PFSK-1 (cell line): Measurements from ENCODE around the gene TMEM209.

Experiments
- FOXP2 ChIP-seq: optimal IDR thresholded peaks from 2 replicates; pipeline ENCODE3; 2011; ENCODE audit warnings: borderline replicate concordance, control low read depth, inconsistent platforms; ENCODE audit not compliant: insufficient read depth; ENCODE audit errors: extremely low read length, extremely low read depth
- POLR2AphosphoS5 ChIP-seq: IDR thresholded peaks from 2 replicates; pipeline ENCODE4 v1.6.1; 2012; ENCODE audit warnings: low read depth, mild to moderate bottlenecking, control low read depth, low read length, moderate library complexity
- REST ChIP-seq, 2 experiments: IDR thresholded peaks; 2 replicates each; pipeline versions ENCODE4 v1.6.1 to v1.8.0; 2011 to 2012; ENCODE audit warnings: low read depth in 2 of 2, low read length in 2 of 2, control low read depth in 1 of 2, inconsistent platforms in 1 of 2, mild to moderate bottlenecking in 1 of 2, moderate library complexity in 1 of 2; ENCODE audit not compliant: insufficient read depth in 1 of 2
- SIN3A ChIP-seq: IDR thresholded peaks from 2 replicates; pipeline ENCODE4 v1.6.1; 2012; ENCODE audit warnings: mild to moderate bottlenecking, low read length, moderate library complexity, borderline replicate concordance; ENCODE audit not compliant: insufficient read depth
- TAF1 ChIP-seq: IDR thresholded peaks from 2 replicates; pipeline ENCODE4 v1.6.1; 2012; ENCODE audit warnings: low read length, control low read depth, borderline replicate concordance; ENCODE audit not compliant: insufficient read depth

The TMEM209 gene

GRCh38 chr7:130135208-130136205, 69.7 kb downstream of the TMEM209 start:
- TF ChIP-seq FOXP2: no peak
- no peak for TF ChIP-seq TAF1
- TF ChIP-seq POLR2AphosphoS5: no peak
- TF ChIP-seq SIN3A: no peak
- TF ChIP-seq REST (IDR thresholded peaks at IDR 0.05; ENCODE audit: insufficient read depth in 1 of 2, low read depth in 2 of 2, low read length in 2 of 2): no peak

DNA sequence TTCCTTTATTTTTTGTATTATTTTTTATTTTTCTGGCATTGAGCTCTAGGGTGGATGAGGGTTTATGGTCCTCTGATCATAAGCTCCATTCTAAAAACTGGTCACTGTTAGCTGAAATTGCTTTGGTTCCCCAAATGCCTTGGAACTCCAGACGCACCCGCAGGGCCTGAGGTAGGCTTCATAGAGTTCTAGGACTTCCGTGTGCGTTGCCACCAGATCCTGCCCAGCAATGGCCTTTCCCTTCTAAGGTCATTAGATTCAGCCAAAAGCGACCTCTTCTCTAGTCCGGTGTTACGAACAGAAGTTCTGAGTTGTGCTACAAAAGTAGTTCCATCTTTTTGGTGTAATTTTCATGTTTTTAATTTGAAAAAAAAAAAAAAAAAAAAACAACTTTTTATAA, 70.5 kb downstream of the TMEM209 start:
- no peak for TF ChIP-seq TAF1
- TF ChIP-seq POLR2AphosphoS5: no peak
- TF ChIP-seq REST (IDR thresholded peaks at IDR 0.05; ENCODE audit: insufficient read depth in 1 of 2, low read depth in 2 of 2, low read length in 2 of 2): no peak
- TF ChIP-seq SIN3A: no peak
- no peak for TF ChIP-seq FOXP2

- no peak for TF ChIP-seq POLR2AphosphoS5
- TF ChIP-seq TAF1: no peak
- TF ChIP-seq FOXP2: no peak
- no peak for TF ChIP-seq SIN3A
- TF ChIP-seq REST (IDR thresholded peaks at IDR 0.05; ENCODE audit: insufficient read depth in 1 of 2, low read depth in 2 of 2, low read length in 2 of 2): no peak
These were observed 71.0 kb downstream of the TMEM209 start for GRCh38 chr7:130134106-130134636.

GRCh38 chr7:130133029-130133782, 72.0 kb downstream of the TMEM209 start:
- TF ChIP-seq TAF1 (no peak), SIN3A (no peak), FOXP2 (no peak), POLR2AphosphoS5 (no peak), REST (IDR thresholded peaks at IDR 0.05; ENCODE audit: insufficient read depth in 1 of 2, low read depth in 2 of 2, low read length in 2 of 2) (no peak)
